Left ventricle myocardium inferior (tissue), 1 donor: ENCODE measurements around the gene ANO2. TPM values are rescaled to one million over a fixed set of nuclear protein-coding genes. Genes with fewer than 3 reads are reported as not detected.

Experiments used
- DNase-seq: peaks from one replicate; pipeline ENCODE4 v3.0.0-alpha.2; 2020
- H3K27ac ChIP-seq: fragments of 200-600 bp; replicated peaks from 2 replicates; pipeline ENCODE4 v1.8.0; 2021
- H3K27me3 ChIP-seq: fragments of 200-600 bp; 2 replicates; pipeline ENCODE4 v1.8.0; 2021; ENCODE audit warnings: low read depth
- H3K36me3 ChIP-seq: fragments of 200-600 bp; 2 replicates; pipeline ENCODE4 v1.8.0; 2021
- H3K4me1 ChIP-seq: fragments of 200-600 bp; 2 replicates; pipeline ENCODE4 v1.8.0; 2021
- H3K4me3 ChIP-seq: fragments of 200-600 bp; 2 replicates; pipeline ENCODE4 v1.8.0; 2021; ENCODE audit warnings: mild to moderate bottlenecking, moderate library complexity
- H3K9me3 ChIP-seq: fragments of 200-600 bp; replicated peaks from 2 replicates; pipeline ENCODE4 v1.8.0; 2021
- CTCF ChIP-seq: fragments of 200-600 bp; IDR thresholded peaks from 2 replicates; pipeline ENCODE4 v1.8.0; 2021; ENCODE audit warnings: antibody characterized with exemption, mild to moderate bottlenecking, borderline replicate concordance
- intact Hi-C: fragments of 100-400 bp; cut with micrococcal nuclease; formaldehyde crosslinking; loops from one replicate; pipeline ENCODE4 v1.11.0; 2022
- total RNA-seq: library from RNA; stranded (reverse); fragmentation: NEBNext Ultra II Directional; extraction: Animal tissue kit (Norgen Biotek cat#: 25700); gene quantifications from one replicate; pipeline ENCODE4 v1.2.1, GENCODE V29; 2021
- donor health status: DM: no; HTN: yes; CAD: no; lungs with severe emphysema.

ANO2 gene
- total RNA-seq, 1 donor from 2014 or later: 13.0 TPM

GRCh38 chr12:5881666-5882065 is 63.4 kb downstream of the ANO2 start:
- no peak overlapping the region for H3K4me3 ChIP-seq
- H3K27ac ChIP-seq: no peak overlapping the region
- TF ChIP-seq CTCF: no peak
- no peaks in the 10 kb centered on the region for H3K4me1 ChIP-seq
- no peak for DNase-seq
- H3K9me3 ChIP-seq: no peaks in the 10 kb centered on the region
- H3K27me3 ChIP-seq: peaks cover 65% of the 10 kb centered on the region
- intact Hi-C loops: no loop called here
- no peaks in the 10 kb centered on the region for H3K36me3 ChIP-seq

- Histone ChIP-seq H3K27ac (no peak overlapping the region), H3K36me3 (no peaks in the 10 kb centered on the region), H3K4me3 (no peak overlapping the region), H3K9me3 (no peaks in the 10 kb centered on the region), H3K4me1 (no peaks in the 10 kb centered on the region), H3K27me3 (peaks cover 68% of the 10 kb centered on the region)
- no peak for DNase-seq
- no peak for TF ChIP-seq CTCF
- intact Hi-C loops: no loop called here
These were observed 63.9 kb downstream of the ANO2 start for GRCh38 chr12:5881101-5881606.

GRCh38 chr12:5875851-5876250 is 69.2 kb downstream of the ANO2 start:
- H3K27ac ChIP-seq: no peak overlapping the region
- peaks cover 2% of the 10 kb centered on the region for H3K4me1 ChIP-seq
- H3K9me3 ChIP-seq: no peaks in the 10 kb centered on the region
- no peaks in the 10 kb centered on the region for H3K36me3 ChIP-seq
- no peak for DNase-seq
- peaks cover 68% of the 10 kb centered on the region for H3K27me3 ChIP-seq
- intact Hi-C loops: no loop called here
- no peak overlapping the region for H3K4me3 ChIP-seq
- TF ChIP-seq CTCF: no peak

GRCh38 chr12:5874514-5874913 is 70.5 kb downstream of the ANO2 start:
- Histone ChIP-seq H3K27ac (no peak overlapping the region), H3K27me3 (peaks cover 68% of the 10 kb centered on the region), H3K9me3 (no peaks in the 10 kb centered on the region), H3K4me1 (peaks cover 11% of the 10 kb centered on the region), H3K36me3 (no peaks in the 10 kb centered on the region), H3K4me3 (no peak overlapping the region)
- intact Hi-C loops: no loop called here
- no peak for TF ChIP-seq CTCF
- no peak for DNase-seq

- intact Hi-C loops: no loop called here
These were observed 71.7 kb downstream of the ANO2 start for GRCh38 chr12:5873281-5873919.

More at GRCh38 chr12:5873281-5873919, 71.7 kb downstream of the ANO2 start:
- H3K36me3 ChIP-seq: no peaks in the 10 kb centered on the region
- no peak for DNase-seq
- TF ChIP-seq CTCF: no peak
- H3K4me3 ChIP-seq: no peak overlapping the region
- H3K9me3 ChIP-seq: no peaks in the 10 kb centered on the region
- no peak overlapping the region for H3K27ac ChIP-seq
- H3K27me3 ChIP-seq: peaks cover 67% of the 10 kb centered on the region
- H3K4me1 ChIP-seq: peaks cover 22% of the 10 kb centered on the region
